Neural progenitor cell (in vitro differentiated cells): ENCODE results near the gene TMEM178B.

ENCODE experiments used
- EZH2 ChIP-seq: fragments of 200-600 bp; sonication (generic); IDR thresholded peaks from 2 replicates; pipeline ENCODE4 v1.6.1; 2017; ENCODE audit warnings: antibody characterized with exemption, mild to moderate bottlenecking, moderate library complexity
- EZH2phosphoT487 ChIP-seq: fragments of 200-600 bp; sonication (generic); IDR thresholded peaks from 2 replicates; pipeline ENCODE4 v1.6.1; 2017; ENCODE audit warnings: antibody characterized with exemption
- TF ChIP-seq, protein P1 (sequence below): fragments of 200-600 bp; sonication (generic); IDR thresholded peaks from 2 replicates; pipeline ENCODE4 v1.5.1; 2017; ENCODE audit warnings: antibody characterized with exemption, mild to moderate bottlenecking

DNA sequence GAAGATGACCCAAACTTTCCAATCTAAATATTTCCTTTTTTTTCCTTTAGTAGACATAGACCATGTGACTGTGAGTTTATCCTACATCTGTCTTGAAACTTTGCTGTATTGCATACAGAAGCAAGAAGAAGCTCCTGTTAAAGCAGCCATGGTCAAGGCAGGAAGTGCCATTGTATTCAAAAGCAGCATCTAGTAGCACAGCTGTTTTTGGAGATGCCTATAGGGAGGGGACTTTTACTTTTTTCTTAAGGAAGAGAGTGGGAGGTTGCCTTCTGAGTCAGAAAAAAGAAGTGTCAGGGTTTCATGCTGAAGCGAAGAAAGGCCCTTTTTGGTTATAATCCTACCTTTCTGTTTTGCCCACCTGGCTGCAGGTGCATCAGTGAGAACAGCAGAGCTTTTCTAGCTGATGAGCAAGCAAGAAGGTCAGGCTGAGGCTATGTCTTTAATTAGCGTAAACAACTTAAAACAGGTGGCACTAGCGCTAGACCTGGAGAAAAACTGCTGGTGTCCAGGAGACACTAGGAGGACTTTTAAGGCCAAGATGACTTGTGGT, 243.2 kb downstream of the TMEM178B start:
- TF ChIP-seq, protein P1, sequence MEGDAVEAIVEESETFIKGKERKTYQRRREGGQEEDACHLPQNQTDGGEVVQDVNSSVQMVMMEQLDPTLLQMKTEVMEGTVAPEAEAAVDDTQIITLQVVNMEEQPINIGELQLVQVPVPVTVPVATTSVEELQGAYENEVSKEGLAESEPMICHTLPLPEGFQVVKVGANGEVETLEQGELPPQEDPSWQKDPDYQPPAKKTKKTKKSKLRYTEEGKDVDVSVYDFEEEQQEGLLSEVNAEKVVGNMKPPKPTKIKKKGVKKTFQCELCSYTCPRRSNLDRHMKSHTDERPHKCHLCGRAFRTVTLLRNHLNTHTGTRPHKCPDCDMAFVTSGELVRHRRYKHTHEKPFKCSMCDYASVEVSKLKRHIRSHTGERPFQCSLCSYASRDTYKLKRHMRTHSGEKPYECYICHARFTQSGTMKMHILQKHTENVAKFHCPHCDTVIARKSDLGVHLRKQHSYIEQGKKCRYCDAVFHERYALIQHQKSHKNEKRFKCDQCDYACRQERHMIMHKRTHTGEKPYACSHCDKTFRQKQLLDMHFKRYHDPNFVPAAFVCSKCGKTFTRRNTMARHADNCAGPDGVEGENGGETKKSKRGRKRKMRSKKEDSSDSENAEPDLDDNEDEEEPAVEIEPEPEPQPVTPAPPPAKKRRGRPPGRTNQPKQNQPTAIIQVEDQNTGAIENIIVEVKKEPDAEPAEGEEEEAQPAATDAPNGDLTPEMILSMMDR, result no peak
- TF ChIP-seq EZH2phosphoT487, result no peak
- no peak for TF ChIP-seq EZH2
